Karpas-422 (cell line): ENCODE measurements around the gene NFIA. TPM values are rescaled to one million over a fixed set of nuclear protein-coding genes. Genes with fewer than 3 reads are reported as not detected.
"Not testable (repeated sequence)": the region's sequence is repeated elsewhere in the genome, so short reads cannot be mapped to it uniquely, and the experiment has no call there.

Source experiments
- DNase-seq: peaks from one replicate; pipeline ENCODE4 v3.0.0-alpha.2; 2015
- H2AFZ ChIP-seq: fragments of 200-600 bp; sonication (generic); 2 replicates; pipeline ENCODE4 v1.6.1; 2014; ENCODE audit warnings: antibody characterized with exemption, low read length, mixed read lengths
- H3K27ac ChIP-seq: fragments of 200-600 bp; sonication (generic); 2 replicates; pipeline ENCODE4 v1.5.1; 2014; ENCODE audit warnings: mild to moderate bottlenecking, low read length, moderate library complexity
- H3K27me3 ChIP-seq: fragments of 200-600 bp; sonication (generic); 2 replicates; pipeline ENCODE4 v1.6.1; 2014; ENCODE audit warnings: low read length, mixed read lengths
- H3K36me3 ChIP-seq: fragments of 200-600 bp; sonication (generic); 2 replicates; pipeline ENCODE4 v1.6.1; 2014; ENCODE audit warnings: low read length, mixed read lengths; ENCODE audit not compliant: insufficient read depth
- H3K4me1 ChIP-seq: fragments of 200-600 bp; sonication (generic); 2 replicates; pipeline ENCODE4 v1.6.1; 2014; ENCODE audit warnings: mild to moderate bottlenecking, low read length, mixed read lengths
- H3K4me2 ChIP-seq: fragments of 200-600 bp; sonication (generic); 2 replicates; pipeline ENCODE4 v1.6.1; 2014; ENCODE audit warnings: low read length, low read depth, mild to moderate bottlenecking; ENCODE audit not compliant: poor library complexity, severe bottlenecking
- H3K4me3 ChIP-seq: fragments of 200-600 bp; sonication (generic); 2 replicates; pipeline ENCODE4 v1.5.1; 2014; ENCODE audit warnings: mild to moderate bottlenecking, antibody characterized with exemption, low read length, mixed read lengths
- H3K79me2 ChIP-seq: fragments of 200-600 bp; sonication (generic); 2 replicates; pipeline ENCODE4 v1.6.1; 2014; ENCODE audit warnings: mild to moderate bottlenecking, low read length, mixed read lengths
- H3K9ac ChIP-seq: fragments of 200-600 bp; sonication (generic); 2 replicates; pipeline ENCODE4 v1.6.0; 2014; ENCODE audit warnings: low read length
- H3K9me2 ChIP-seq: fragments of 200-600 bp; sonication (generic), shearing (Covaris generic); replicated peaks from 2 replicates; pipeline ENCODE4 v1.6.0; 2014; ENCODE audit warnings: mild to moderate bottlenecking, low read length, moderate library complexity; ENCODE audit not compliant: insufficient read depth
- H3K9me3 ChIP-seq: fragments of 300-700, 200-600 bp; sonication (generic); 2 replicates; pipeline ENCODE4 v1.6.1; 2014; ENCODE audit warnings: low read length, mixed read lengths
- H4K20me1 ChIP-seq: fragments of 200-600 bp; sonication (generic); 2 replicates; pipeline ENCODE4 v1.6.1; 2014; ENCODE audit warnings: mild to moderate bottlenecking, antibody characterized with exemption, low read length, low read depth; ENCODE audit not compliant: insufficient read depth
- total RNA-seq: library from RNA; depleted of rRNA; stranded (reverse); fragments of >200 nt; shearing (Covaris generic); gene quantifications from 2 replicates; pipeline ENCODE4 v1.2.3, GENCODE V29; 2014; ENCODE audit warnings: low replicate concordance

The NFIA gene
- total RNA-seq, 1 experiment from 2014 or later: 38.3 TPM

DNA sequence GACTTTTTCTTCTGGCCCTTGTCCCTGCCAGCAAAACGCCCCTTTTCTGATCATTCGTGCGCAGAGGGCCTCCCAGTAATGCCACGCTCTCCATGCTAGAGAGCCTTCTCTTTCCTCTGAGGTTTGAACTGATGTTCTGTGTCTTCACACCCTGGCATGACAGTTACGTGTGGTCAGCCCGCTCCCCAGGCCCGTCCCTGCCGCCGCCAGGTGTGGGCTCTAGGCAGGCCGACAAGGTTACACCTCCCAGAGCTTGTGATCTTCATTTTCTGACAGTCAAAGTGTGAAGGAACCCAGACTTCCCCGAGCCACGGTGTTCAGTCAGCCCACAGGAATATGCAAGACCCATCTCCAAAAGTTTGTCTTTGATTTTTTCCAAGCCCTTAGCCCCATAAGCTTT is 377.0 kb downstream of the NFIA start:
- H3K79me2 ChIP-seq: no peaks in the 10 kb centered on the region
- H3K36me3 ChIP-seq: no peaks in the 10 kb centered on the region
- no peaks in the 10 kb centered on the region for H3K27me3 ChIP-seq
- no peaks in the 10 kb centered on the region for H3K4me1 ChIP-seq
- no peaks in the 10 kb centered on the region for H3K9me3 ChIP-seq
- H3K4me3 ChIP-seq: no peak overlapping the region
- no peak overlapping the region for H3K9ac ChIP-seq
- no peak overlapping the region for H3K27ac ChIP-seq
- no peak for DNase-seq
- H3K9me2 ChIP-seq: no peaks in the 10 kb centered on the region
- H3K4me2 ChIP-seq: no peak overlapping the region
- no peak overlapping the region for H2AFZ ChIP-seq
- no peaks in the 10 kb centered on the region for H4K20me1 ChIP-seq

- Histone ChIP-seq H3K9ac (no peak overlapping the region), H3K4me1 (no peaks in the 10 kb centered on the region), H3K27ac (no peak overlapping the region), H3K36me3 (no peaks in the 10 kb centered on the region), H3K27me3 (no peaks in the 10 kb centered on the region), H3K9me2 (no peaks in the 10 kb centered on the region), H4K20me1 (no peaks in the 10 kb centered on the region), H3K4me2 (no peak overlapping the region), H2AFZ (no peak overlapping the region), H3K4me3 (no peak overlapping the region), H3K79me2 (no peaks in the 10 kb centered on the region), H3K9me3 (no peaks in the 10 kb centered on the region)
- no peak for DNase-seq
Measured at GRCh38 chr1:61460191-61460590, 377.8 kb downstream of the NFIA start.

- no peaks in the 10 kb centered on the region for H3K36me3 ChIP-seq
- no peak overlapping the region for H2AFZ ChIP-seq
- no peaks in the 10 kb centered on the region for H3K9me3 ChIP-seq
- H3K4me1 ChIP-seq: no peaks in the 10 kb centered on the region
- no peak for DNase-seq
- no peaks in the 10 kb centered on the region for H3K27me3 ChIP-seq
- H3K4me3 ChIP-seq: no peak overlapping the region
- no peaks in the 10 kb centered on the region for H4K20me1 ChIP-seq
- no peaks in the 10 kb centered on the region for H3K79me2 ChIP-seq
- no peak overlapping the region for H3K9ac ChIP-seq
- no peak overlapping the region for H3K27ac ChIP-seq
- H3K4me2 ChIP-seq: no peak overlapping the region
- no peaks in the 10 kb centered on the region for H3K9me2 ChIP-seq
Measured at GRCh38 chr1:61461406-61462384, 379.3 kb downstream of the NFIA start.

GRCh38 chr1:61462628-61463027 is 380.3 kb downstream of the NFIA start:
- Histone ChIP-seq H3K4me3 (no peak overlapping the region), H3K9ac (no peak overlapping the region), H3K9me3 (no peaks in the 10 kb centered on the region), H3K36me3 (no peaks in the 10 kb centered on the region), H4K20me1 (no peaks in the 10 kb centered on the region), H3K4me2 (no peak overlapping the region), H3K27me3 (no peaks in the 10 kb centered on the region), H3K4me1 (no peaks in the 10 kb centered on the region), H3K9me2 (no peaks in the 10 kb centered on the region), H2AFZ (no peak overlapping the region), H3K27ac (no peak overlapping the region), H3K79me2 (no peaks in the 10 kb centered on the region)
- DNase-seq: no peak

DNA sequence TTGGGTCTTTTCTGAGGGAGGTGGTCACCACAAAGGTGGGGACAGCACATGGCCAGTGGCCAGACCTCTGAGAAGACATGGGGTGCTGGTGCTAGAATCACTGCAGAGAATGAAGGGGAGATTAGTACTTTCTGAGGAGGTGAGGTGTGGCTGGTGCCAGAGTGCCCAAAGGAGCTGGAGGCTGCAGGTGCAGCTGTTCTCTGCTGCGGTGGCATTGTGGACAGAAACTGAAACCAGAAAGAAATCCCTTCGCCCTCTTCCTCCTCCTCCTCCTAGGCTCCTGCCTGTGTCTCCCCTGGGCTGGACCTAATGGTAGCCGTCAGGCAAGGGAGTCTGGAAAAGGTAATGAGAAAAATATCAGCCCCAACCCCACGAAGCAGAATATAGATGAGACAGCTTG is 380.9 kb downstream of the NFIA start:
- H3K9me2 ChIP-seq: no peaks in the 10 kb centered on the region
- no peak overlapping the region for H3K4me3 ChIP-seq
- H3K27ac ChIP-seq: no peak overlapping the region
- H3K36me3 ChIP-seq: no peaks in the 10 kb centered on the region
- no peaks in the 10 kb centered on the region for H3K27me3 ChIP-seq
- no peak overlapping the region for H3K9ac ChIP-seq
- H3K4me2 ChIP-seq: no peak overlapping the region
- H2AFZ ChIP-seq: no peak overlapping the region
- no peaks in the 10 kb centered on the region for H3K4me1 ChIP-seq
- no peaks in the 10 kb centered on the region for H3K9me3 ChIP-seq
- DNase-seq: no peak
- no peaks in the 10 kb centered on the region for H3K79me2 ChIP-seq
- H4K20me1 ChIP-seq: no peaks in the 10 kb centered on the region

- not testable (repeated sequence) for H3K4me1 ChIP-seq, H3K27me3 ChIP-seq, H3K79me2 ChIP-seq, H3K4me2 ChIP-seq, DNase-seq, H3K9me3 ChIP-seq, H4K20me1 ChIP-seq, H2AFZ ChIP-seq, H3K9me2 ChIP-seq, H3K9ac ChIP-seq, H3K27ac ChIP-seq, H3K36me3 ChIP-seq, H3K4me3 ChIP-seq
Measured at GRCh38 chr1:61467836-61468235, 385.5 kb downstream of the NFIA start.

DNA sequence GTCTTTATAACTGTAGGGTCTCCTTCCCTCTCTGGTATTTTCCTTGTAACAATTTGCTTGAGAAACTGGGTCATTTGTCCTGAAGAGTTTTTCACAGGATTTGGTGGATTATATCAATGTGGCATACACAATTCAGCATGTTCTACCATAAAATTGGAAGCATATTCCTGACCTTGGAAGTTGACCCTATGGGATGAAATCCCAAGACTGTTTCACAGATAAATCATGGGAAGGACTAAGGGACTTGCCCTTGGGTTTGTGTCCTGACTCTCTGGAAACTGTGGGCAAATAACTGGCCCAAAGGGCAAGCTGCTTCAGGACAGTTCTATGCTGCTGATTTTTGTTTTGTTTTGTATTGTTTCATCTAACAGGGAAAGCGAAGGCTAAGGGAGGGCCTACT is 387.0 kb downstream of the NFIA start:
- no peak for DNase-seq
- H3K36me3 ChIP-seq: no peaks in the 10 kb centered on the region

GRCh38 chr1:61472876-61473275 is 390.5 kb downstream of the NFIA start:
- Histone ChIP-seq H3K9ac (no peak overlapping the region), H3K79me2 (no peaks in the 10 kb centered on the region), H3K4me2 (no peak overlapping the region), H3K27me3 (no peaks in the 10 kb centered on the region), H3K36me3 (no peaks in the 10 kb centered on the region), H3K9me3 (no peaks in the 10 kb centered on the region), H3K4me1 (no peaks in the 10 kb centered on the region), H3K9me2 (no peaks in the 10 kb centered on the region), H3K4me3 (no peak overlapping the region), H2AFZ (no peak overlapping the region), H3K27ac (no peak overlapping the region), H4K20me1 (no peaks in the 10 kb centered on the region)
- no peak for DNase-seq

More for the DNA sequence above, 387.0 kb downstream of the NFIA start:
- no peaks in the 10 kb centered on the region for H3K9me2 ChIP-seq
- no peak overlapping the region for H3K4me3 ChIP-seq
- no peaks in the 10 kb centered on the region for H3K9me3 ChIP-seq
- no peak overlapping the region for H3K9ac ChIP-seq
- H3K79me2 ChIP-seq: no peaks in the 10 kb centered on the region
- no peak overlapping the region for H2AFZ ChIP-seq
- no peak overlapping the region for H3K4me2 ChIP-seq
- no peaks in the 10 kb centered on the region for H3K4me1 ChIP-seq
- no peak overlapping the region for H3K27ac ChIP-seq
- H4K20me1 ChIP-seq: no peaks in the 10 kb centered on the region
- H3K27me3 ChIP-seq: no peaks in the 10 kb centered on the region
